Activated CD8-positive, alpha-beta memory T cell treated with anti-CD3 and anti-CD28 coated beads, Interleukin-2, amount 50 U/mL, for 4 hours (primary cell): ENCODE data around the gene OR1K1.
"Not testable (repeated sequence)": the region's sequence is repeated elsewhere in the genome, so short reads cannot be mapped to it uniquely, and the experiment has no call there.

Experiments
- DNase-seq: peaks from one replicate; pipeline ENCODE4 v3.0.0-alpha.2; 2020

OR1K1 gene

DNA sequence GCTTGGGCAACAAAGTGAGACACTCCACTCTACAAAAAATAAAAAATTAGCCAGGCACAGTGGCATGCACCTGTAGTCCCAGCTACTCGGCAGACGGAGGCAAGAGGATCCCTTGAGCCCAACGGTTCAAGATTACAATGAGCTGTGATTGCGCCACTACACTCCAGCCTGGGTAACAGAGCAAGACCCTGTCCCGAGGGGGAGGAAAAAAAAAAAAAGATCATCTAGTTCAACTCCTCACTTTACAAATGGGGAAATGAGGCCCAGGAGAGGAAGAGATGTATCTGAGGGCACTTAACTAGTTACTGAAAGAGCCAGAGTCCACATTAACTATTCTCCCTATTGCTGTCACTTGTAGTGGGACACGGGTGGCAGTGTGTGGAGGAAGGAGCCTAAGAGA, 14.6 kb downstream of the OR1K1 start:
- DNase-seq, result no peak

DNA sequence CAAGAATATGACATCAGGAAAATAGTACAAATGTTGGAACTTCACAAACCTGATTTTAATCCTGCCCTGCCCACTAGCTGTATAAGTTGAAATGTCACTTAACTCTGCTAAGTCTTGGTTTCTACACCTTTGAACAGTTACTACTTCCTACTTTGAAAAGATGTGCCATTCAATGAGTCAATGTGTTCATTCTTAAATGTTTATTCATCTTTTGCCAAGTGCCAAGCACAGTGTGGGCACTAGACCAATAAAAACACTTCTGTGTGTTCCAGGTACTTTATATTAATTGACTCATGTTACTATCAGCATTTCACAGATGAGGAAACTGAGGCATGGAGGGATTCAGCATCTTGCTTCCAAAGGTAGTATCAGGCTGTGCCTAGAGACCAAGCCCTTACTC, 15.6 kb downstream of the OR1K1 start:
- DNase-seq, result no peak

DNA sequence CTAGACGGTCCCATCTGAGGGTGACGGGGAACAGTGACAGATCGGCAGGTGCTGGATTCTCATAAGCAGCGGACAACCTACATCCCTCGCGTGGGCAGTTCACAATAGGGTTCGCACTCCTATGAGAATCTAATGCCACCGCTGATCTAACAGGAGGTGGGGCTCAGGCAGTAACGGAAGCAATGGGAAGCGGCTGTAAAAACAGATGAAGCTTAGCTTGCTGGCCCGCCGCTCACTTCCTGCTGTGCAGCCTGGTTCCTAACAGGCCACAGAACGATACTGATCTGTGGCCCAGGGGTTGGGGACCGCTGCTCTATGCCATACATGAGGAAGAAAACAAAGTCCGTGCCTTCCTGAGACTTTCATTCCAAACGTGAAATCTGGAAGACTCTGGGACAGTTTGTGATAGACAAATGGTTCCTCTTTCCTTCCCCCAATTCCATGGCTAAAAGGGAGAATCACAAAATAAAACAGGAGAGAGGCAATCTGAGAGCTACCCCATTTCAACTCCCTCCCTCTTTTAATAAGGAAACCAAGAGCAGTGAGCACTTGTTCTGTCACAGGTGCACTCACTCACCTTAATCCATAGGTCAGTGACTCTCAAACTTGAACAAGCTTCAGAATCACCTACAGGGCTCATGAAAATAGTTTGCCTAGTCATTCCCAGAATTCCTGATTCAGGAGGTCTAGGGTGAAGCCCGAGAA, 16.4 kb downstream of the OR1K1 start:
- peak; percentile 26 for DNase-seq

DNA sequence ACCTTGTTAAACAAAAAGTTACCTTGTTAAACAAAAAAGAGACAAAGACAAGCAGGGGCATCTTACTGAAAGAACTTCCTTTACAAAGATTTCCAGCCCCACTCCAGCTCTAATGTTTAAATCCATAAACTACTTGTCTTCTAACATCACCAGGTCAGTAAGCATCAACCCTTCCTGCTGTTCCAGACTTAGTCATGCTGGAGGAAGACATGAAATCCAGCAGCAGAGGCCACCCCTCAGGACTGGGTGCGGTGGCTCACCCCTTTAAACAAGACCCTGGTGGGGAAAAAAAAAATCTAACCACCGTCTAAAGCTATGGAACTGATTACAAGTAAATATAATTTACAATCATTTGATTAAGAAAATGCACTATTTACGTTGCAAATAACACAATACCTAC, 19.4 kb downstream of the OR1K1 start:
- DNase-seq, result no peak

DNA sequence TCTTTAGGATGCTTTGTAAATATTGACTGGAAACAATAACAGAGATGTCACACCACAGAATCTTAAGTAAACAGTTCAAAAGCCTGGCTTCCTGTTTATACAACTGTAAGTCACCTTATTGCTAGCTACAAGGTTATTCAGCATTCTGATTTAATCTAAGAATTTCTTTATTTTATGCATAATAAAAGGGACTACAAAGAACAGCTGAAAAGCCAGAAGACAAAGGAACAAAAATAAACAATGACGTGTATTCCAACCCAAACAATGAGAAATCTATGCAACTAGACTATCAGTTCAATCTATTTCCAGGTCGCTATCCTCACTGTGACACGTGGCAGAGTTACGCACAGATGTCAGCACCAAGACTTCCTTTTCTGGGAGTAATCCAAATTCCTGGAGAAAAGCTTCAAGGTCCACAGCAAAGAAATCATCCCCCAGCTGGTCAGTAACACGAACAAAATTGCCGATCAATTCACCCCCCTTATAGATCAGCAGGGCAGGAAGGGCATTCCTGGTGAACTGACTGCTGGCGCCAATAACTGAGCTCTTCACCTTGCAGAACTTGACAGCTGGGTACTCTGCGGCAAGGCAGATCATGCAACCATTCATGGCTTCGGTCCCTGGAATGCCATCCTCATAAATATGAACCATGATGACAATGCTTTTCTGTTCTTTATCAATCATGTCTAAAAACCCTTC, 20.0 kb downstream of the OR1K1 start:
- no peak for DNase-seq

DNA sequence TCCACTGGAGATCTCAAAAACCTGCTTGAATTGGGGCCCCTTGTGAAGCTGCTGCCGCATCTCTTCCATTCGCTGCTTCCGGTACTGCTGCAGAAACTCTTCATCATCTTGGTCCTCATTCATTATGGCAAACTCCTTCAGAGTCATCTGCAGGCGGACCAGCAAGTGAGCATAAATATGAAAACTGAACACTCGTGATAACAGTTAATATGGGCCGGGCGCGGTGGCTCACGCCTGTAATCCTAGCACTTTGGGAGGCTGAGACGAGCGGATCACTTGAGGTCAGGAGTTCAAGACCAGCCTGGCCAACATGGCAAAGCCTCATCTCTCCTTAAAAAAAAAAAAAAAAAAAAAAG, 20.5 kb downstream of the OR1K1 start:
- DNase-seq, result no peak

DNA sequence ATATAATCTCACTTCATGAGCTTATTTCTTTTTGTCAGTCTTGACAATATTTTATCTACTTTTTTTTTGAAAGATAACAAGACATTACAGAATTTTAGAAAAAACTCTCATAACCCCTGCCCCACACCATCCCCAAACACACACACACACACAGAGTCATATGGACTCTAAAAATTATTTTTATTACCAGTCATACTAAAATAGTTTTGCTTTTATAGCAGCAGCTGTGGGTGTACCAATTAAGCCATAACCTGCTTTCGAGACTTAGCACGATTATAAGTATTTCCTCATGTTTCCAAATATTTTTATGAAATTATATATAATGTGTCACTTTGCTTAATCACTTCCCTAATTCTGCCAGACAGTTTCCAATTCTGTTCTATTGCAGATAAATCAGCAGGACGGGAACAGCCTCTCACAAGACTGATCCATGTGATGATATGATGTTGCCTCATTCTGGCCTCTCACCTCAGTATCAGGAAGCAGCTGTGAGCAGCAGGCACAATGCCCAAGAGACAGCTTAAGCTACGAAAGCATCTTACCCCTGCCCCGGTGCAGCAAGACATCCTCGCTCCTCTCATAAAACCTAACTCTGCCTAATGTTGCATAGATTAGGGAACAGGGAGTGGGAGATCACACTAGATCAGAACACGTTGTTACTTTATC, 21.5 kb downstream of the OR1K1 start:
- DNase-seq, result no peak

DNA sequence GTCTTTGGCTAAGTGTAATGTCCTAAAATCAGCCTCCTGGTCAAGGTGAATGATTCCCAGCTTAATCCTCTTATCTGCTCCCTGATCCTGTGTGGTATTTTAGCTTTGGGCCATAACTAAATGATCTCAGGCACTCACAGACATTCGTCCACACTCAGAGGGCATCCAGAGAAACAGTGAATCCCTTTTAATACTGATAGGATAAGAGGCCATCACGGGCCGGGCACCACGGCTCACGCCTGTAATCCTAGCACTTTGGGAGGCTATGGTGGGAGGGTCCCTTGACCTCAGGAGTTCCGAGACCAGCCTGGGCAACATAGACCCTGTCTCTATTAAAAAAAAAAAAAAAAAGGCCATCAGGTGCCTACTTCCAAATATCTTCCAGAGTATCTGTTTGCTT, 22.1 kb downstream of the OR1K1 start:
- DNase-seq, result no peak

DNA sequence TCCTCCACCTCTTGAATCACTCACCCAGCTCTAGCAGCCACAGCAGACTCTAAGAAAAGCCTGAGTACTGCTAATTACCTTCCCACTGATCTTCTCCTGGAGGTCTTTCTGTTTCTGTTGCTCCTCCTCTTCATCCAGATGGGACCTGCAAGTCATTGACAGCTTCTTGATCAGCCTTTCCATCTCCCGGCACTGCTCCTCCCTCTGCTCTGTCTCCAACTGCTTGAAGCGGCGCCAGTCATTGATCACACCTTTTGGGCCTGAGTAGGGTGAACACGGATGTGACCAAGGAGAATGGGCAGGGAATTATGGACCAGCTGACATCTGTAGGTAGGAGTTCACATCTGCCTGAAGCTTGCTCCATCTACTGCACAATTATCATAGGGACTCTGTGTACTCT, 23.0 kb downstream of the OR1K1 start:
- no peak for DNase-seq

DNA sequence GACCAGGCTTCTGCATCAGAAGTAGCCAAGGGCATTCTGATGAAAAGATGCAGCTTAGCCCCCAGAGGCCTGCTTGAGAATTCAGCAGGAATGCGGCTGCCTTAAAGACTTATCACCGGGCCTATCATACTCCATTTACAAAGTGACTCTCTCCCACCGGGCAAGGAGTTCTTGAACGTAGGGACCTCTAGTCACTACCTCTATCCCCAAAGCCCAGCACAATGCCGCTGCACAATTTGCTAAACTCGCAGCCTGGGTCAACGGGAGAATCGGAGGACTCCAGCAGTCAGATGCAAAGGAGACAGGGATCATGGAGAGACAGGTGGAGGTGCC, 27.8 kb downstream of the OR1K1 start:
- no peak for DNase-seq

DNA sequence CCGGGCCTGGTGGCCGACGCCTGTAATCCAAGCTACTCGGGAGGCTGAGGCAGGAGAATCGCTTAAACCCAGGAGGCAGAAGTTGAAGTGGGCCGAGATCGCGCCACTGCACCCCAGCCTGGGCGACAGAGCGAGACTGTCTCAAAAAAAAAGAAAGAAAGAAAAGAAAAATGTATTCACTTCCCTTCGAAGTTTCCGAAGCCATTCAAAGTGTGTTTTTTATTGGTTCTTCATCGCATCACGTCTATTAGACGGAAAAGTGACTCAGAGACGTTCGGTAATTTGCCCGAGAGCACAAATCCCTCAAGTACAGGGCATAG, 29.0 kb downstream of the OR1K1 start:
- not testable (repeated sequence) for DNase-seq

DNA sequence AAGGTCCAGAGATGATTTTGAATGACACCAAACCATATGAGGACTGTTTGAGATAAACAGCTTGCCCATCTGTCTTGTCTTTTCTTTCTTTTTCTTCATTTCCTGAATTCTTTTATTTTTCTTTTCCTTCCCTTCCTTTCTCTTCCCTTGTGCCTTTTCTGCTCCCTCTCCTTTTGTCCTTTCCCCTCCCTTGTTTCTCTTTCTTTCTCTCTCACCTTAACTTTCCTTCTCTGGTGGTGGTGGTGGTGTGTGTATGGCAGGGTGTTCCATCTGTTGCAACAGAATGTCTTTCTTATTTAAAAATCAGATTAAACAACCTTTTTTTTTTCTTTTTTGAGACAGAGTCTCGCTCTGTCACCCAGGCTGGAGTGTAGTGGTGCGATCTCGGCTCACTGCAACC, 32.3 kb downstream of the OR1K1 start:
- DNase-seq, result no peak

DNA sequence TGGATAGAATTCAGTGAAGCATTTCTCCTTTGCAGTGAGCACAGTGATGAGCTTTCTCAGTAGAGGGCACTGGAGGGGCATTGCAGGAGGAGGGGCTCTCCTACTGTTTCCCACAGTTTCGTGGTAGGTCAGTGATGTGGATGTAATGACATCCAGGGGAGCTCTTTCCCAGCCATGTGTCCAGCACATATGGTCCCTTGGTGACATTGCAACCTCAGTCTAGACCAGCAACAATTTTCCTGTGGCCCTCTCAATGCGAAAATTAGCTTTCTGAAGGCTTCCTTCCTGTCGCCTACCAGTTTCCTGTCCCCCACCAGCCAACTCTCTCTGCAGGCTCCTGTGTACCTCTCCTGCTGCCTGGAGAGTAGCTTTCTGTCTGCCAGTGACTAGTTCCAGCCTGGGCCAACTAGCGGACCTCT, 35.4 kb downstream of the OR1K1 start:
- no peak for DNase-seq

DNA sequence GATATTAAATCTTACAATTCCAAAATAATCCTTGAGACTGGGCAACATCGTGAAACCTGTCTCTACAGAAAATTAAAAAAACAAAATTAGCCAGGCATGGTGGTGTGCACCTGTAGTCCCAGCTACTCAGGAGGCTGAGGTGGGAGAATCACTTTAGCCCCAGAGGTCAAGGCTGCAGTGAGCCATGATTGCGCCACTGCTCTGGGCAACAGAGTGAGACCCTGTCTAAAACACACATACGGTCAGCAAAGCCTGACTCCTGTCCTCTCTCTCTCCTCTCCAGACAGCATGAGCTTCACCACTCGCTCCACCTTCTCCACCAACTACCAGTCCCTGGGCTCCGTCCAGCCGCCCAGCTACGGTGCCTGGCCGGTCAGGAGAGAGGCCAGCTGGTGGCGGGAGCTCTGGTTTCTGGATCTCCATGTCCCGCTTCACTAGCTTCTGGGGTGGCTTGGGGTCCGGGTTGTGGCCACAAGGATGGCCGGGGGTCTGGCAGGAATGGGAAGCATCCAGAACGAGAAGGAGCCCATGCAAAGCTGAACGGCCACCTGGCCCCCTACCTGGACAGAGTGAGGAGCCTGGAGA, 37.4 kb downstream of the OR1K1 start:
- no peak for DNase-seq

DNA sequence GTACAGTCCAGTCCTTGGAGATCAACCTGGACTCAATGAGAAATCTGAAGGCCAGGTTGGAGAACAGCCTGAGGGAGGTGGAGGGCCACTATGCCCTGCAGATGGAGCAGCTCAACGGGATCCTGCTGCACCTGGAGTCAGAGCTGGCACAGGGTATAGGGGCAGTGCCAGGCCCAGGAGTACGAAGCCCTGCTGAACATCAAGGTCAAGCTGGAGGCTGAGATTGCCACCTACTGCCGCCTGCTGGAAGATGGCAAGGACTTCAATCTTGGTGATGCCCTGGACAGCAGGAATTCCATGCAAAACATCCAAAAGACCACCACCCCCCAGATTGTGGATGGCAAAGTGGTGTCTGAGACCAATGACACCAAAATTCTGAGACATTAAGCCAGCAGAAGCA, 38.5 kb downstream of the OR1K1 start:
- DNase-seq, result not testable (repeated sequence)

DNA sequence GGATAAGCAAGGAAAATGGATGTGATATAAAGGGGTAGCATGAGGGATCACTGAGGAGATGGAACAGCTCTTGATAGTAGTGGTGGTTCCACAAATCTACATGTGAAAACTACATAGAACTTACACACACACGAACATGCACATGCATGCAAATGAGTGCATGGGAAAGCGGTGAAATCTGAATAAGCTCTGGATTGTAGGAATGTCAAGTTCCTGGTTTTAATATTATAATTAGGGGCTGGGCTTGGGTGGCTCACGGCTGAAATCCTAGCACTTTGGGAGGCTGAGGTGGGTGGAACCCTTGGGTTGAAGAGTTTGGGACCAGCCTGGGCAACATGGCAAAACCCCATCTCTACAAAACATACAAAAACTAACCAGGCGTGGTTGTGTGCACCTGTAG, 41.6 kb downstream of the OR1K1 start:
- DNase-seq, result no peak

DNA sequence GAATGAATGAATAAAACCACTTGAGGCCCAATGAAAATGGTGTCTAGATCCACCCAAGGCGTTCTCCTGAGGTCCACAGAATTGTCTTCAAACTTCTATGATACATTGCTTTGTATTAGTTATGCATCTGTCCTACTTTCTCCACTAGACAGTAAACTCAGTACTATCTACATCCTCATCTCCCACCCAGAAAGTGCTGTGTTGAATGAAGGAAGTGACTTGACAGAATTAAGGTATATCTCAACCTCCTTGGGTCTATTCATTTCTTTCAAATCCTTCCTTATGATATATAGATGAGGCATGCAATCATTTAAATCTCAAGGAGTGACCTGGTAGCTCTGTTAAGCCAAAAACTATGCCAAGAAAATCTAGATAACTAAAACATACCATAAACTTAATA, 44.2 kb downstream of the OR1K1 start:
- DNase-seq, result no peak

DNA sequence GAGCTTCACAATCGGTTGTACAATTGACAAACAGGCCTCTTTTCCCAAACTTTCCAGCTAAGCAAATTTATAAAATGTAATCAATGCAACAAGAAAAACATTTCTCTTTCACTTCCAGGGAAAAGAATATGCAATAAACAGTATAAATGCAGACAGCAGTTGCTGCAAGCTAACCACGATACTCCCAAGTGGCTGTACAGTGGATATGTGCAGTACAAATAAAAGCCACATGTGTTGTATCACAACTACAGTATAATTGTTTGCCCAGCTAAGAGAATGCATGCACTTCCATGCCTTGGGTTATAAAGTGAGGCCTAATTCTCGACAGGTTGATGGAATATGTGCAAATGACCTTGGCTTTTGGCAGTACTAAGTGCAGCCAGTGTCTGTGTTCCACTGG, 45.2 kb downstream of the OR1K1 start:
- no peak for DNase-seq

DNA sequence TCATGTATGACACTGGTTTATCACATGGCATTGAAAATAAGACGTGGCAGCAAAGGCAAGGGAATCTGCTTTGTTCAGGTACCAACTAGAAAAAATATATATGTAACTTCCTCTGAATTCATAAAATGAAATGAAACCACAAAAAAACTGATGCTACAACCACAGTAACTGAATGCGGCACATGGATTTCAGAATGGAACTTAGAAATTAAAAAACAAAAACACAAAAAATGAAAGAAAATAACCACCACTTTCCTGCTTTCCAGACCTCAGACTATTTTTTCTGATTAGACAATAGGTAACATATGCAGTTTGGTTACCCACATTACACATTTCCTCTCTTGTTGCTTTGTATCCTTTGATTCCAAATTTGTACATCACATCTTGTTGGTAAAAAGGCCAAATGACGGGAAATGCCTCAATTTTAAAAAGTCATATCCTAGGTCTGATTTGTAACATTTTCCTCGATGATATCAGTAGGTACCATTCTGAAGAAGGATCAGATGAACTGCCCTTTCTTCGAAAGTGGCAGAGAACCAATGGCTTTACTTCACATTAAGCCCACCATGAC, 46.5 kb downstream of the OR1K1 start:
- DNase-seq, result no peak

DNA sequence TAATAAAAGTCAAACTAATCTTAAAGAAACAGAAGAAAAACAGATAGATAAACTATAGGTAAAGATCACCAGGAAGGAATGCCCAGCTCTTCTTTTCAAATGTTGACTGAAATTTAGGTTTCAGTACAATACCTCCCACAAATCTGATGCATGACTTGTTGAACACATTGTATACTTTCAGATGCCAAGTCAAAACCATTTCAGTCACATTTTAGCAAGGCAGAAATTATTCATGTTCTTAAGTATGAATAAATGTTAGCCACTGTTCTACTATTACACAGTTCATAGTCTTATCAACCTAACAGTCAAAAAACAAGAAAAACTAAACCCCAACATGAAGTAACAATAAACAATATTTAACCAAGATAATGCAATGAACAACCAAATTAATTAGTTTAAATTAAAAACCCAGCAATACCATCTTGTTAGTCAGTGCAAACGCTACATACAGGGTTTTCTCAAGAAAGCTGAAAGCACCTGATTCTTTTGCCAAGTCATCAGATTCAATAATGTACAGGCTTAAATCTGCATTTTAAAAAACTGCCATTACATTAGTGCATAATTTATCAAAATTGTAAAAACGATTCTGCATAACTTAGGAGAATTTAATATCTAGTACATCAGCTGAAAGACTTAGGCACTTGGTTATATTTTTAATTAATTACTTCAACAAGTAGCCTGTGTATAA, 48.5 kb downstream of the OR1K1 start:
- no peak for DNase-seq
